Measurements from ENCODE around the gene SPG7.

Gene SPG7

DNA sequence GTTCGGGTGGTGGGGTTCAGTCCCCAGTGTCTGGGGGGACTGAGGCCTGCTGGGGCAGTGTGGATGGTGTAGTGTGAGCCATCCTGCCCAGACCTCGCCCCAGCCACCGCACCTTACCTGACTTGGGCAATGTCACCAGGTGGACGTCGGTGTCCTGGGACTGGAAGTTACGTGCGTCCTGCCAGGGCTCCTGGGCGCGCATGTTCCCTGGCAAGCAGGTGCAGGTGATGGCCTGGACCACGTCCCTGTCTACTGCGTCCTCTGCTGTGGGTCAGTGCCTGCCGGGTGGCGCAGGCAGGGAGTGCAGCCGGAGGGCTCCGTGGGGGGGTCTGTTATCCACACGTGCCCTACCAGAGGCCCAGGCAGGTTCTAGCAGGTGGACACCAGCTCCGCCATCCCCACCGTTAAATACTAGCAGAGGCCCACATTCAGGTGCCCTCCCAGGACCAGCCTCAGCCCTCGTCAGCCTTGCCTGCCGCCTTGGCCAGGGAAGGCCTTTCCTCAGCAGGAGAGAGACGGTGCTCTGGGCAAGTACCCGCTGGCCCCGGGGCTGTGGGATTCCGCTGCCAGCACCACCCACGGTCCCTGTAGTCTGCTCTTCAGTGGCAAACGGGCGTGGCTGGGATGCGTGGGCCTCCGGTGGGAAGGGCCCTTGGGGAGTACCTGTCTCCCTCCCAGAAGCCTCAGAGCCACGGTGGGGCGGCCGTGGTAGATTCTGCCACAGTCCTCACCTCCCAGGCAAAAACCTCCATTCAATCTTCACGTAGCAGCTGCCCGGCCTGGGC, 97.2 kb downstream of the SPG7 start:
- H3K9ac ChIP-seq = no peak overlapping the region
- no peak for TF ChIP-seq CTCF (conservative IDR thresholded peaks at IDR 0.05; ENCODE audit: low read depth, low read length)
- no peak overlapping the region for H2AFZ ChIP-seq (ENCODE audit: low read depth)
- no peaks in the 10 kb centered on the region for H3K36me3 ChIP-seq (ENCODE audit: insufficient read depth)
- H3K4me3 ChIP-seq (IDR thresholded peaks at IDR 0.05; ENCODE audit: insufficient read depth, low read depth, low read length) = no peak overlapping the region
- no peaks in the 10 kb centered on the region for H3K4me1 ChIP-seq (ENCODE audit: low read depth, poor library complexity, severe bottlenecking)
- H4K20me1 ChIP-seq (ENCODE audit: insufficient read depth) = no peaks in the 10 kb centered on the region
- H3K4me2 ChIP-seq = no peak overlapping the region
- no peaks in the 10 kb centered on the region for H3K79me2 ChIP-seq (ENCODE audit: insufficient read depth, low read depth)
- no peak overlapping the region for H3K27ac ChIP-seq
- H3K27me3 ChIP-seq (ENCODE audit: insufficient read depth, low read depth) = peaks cover 46% of the 10 kb centered on the region

DNA sequence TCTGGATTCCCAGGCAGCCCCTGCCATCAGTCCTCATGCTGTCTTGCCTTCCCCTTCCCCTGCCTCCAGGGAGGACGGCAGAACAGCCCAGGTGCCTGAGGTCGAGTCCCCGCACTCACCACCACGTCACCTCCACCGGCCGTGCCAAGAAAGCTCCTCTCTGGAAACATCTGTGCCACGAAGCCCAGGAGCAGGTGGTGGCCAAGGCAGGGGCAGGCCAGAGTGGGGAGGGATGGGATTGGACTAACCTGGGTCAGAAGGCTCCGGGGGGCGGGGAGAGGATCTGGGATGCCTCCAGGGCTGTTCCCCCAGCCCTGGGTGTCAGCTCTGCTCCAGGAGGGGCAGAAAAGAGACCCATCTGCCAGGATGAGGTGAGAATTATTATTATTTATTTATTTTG, 97.8 kb downstream of the SPG7 start:
- no peak overlapping the region for H3K27ac ChIP-seq
- H3K27me3 ChIP-seq (ENCODE audit: insufficient read depth, low read depth) = peaks cover 50% of the 10 kb centered on the region
- no peak for TF ChIP-seq CTCF (conservative IDR thresholded peaks at IDR 0.05; ENCODE audit: low read depth, low read length)
- H3K36me3 ChIP-seq (ENCODE audit: insufficient read depth) = no peaks in the 10 kb centered on the region
- H3K4me3 ChIP-seq (IDR thresholded peaks at IDR 0.05; ENCODE audit: insufficient read depth, low read depth, low read length) = no peak overlapping the region
- no peak overlapping the region for H3K4me2 ChIP-seq
- H3K9ac ChIP-seq = no peak overlapping the region
- no peaks in the 10 kb centered on the region for H4K20me1 ChIP-seq (ENCODE audit: insufficient read depth)
- H2AFZ ChIP-seq (ENCODE audit: low read depth) = no peak overlapping the region
- no peaks in the 10 kb centered on the region for H3K4me1 ChIP-seq (ENCODE audit: low read depth, poor library complexity, severe bottlenecking)
- no peaks in the 10 kb centered on the region for H3K79me2 ChIP-seq (ENCODE audit: insufficient read depth, low read depth)
